GM21723 (cell line): ENCODE results near the gene ABL2.
"Not testable (repeated sequence)": the region's sequence is repeated elsewhere in the genome, so short reads cannot be mapped to it uniquely, and the experiment has no call there.

ENCODE experiments used
- ATAC-seq: cut with Tn5 transposase; IDR thresholded peaks from one replicate; pipeline ENCODE4 v1.9.1; 2021; ENCODE audit warnings: mild to moderate bottlenecking, moderate library complexity; ENCODE audit not compliant: unreplicated experiment

Gene ABL2

DNA sequence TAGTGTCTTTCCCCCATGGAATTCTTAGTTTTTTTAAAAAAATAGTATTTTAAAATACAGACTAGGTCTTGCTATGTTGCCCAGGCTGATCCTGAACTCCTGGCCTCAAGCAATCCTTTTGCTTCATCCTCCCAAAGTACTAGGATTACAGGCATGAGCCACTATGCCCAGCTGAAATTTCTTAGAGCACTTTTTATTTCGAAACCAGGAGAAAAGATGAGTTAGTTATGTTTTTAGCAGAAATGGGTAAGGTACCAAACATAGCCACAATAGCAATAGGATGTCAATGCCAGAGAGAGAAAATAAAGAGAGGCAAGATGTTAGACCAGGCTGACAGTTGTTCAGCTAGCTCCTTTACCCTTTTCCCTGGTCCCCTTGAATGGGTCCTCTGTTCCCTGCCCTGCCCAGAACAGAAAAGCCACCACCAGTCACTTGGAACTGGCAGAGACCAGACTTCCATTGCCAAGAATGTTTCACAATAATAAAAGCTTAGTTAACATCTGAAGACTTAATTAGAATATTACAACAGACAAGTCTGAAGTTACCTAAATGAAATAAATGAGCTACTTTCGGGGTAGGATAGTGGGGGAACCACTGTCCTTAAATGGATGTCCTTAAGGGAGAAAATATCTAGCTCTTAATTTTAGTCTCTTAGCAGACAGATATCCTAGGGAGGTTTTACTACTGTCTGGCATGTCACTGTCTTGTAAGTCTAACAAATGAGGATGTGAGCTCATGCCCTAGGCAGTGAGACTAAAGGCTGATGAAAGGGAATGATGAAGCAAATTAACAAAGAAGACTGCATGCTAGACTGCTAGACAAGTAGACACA, 54.3 kb downstream of the ABL2 start:
- no peak for ATAC-seq

DNA sequence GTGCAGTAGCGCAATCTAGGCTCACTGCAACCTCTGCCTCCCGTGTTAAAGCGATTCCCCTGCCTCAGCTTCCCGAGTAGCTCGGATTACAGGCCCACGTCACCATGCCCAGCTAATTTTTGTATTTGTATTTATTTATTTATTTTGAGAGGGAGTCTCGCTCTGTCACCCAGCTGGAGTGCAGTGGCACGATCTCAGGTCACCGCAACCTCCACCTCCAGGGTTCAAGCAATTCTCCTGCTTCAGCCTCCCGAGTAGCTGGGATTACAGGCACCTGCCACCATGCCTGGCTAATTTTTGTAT, 59.1 kb downstream of the ABL2 start:
- not testable (repeated sequence) for ATAC-seq

DNA sequence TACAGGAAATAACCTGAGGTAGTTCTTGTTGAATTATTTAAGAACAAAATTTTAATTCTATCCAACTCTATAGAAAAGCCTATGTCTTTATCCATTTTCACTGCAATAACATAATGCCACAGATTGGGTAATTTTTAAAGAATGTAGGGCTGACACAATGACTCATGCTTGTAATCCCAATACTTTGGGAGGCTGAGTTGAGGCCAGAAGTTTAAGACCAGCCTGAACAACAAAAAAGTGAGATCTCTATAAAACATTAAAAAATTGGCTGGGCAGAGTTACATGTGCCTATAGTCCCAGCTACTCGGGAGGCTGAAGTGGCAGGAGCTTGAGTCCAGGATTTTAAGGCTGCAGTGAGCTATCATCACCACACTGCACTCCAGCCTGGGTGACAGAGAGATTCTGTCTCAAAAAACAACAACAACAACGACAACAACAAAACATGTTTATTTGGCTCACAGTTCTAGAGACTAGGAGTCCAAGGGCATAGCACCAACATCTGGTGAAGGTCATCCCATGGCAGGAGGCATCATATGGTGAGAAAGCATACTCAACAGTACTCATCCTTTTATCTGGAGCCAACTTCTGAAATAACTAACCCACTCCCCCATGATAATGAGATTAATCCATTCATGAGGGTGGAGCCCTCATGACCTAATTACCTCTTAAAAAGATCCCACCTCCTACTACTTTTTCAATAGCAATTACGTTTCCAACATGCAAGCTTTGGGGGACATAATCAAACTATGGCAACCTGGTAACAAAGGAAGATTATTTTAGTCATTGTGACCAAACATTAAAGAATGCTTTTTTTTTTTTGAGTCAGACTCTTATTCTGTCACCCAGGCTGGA, 59.6 kb downstream of the ABL2 start:
- no peak for ATAC-seq

DNA sequence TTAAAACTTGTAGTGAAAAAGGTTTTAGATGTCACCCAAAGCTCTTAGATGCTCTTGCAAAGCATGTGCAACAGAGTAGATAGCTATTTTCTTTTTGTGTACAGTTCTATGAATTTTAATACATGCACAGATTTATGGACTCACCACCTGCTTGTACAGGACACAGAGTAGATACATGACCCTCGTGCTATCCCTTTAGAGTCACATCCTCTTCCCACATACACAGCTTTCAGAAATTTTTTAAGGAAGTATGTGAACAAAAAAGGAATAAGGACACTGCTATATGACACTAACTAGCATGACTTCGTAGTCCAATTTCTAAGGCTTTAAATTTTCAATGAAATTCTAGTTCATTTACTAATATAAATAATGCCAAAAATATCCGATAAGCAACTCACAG, 60.9 kb downstream of the ABL2 start:
- no peak for ATAC-seq

DNA sequence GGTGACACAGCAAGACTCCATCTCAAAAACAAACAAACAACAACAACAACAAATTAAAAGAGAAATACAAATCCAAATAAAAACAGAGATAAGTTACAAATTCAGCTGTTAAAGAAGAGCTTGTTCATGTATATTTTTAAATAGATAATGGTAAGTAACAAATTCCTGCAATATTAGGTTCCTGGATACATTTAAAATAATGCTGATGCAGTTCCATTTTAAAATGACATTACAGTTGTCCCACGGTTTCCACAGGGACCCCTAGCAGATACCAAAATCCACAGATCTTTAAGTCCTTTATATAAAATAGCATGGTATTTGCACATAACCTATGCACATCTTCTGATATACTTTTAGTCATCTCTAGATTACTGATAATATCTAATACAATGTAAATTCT, 61.5 kb downstream of the ABL2 start:
- no peak for ATAC-seq

DNA sequence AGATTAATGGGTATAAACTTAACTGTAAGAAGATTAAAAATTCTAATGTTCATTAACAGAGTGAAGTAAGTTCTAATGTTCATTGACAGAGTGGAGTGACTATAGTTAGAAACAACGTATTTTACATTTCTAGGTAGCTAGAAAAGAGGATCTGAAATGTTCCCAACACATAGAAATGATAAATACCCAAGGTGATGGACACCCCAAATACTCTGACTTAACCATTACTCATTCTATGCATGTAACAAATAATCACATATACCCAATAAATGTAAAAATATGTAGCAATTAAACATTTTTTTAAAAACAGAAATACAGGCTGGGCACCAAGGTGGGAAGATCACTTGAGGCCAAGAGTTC, 62.1 kb downstream of the ABL2 start:
- no peak for ATAC-seq

DNA sequence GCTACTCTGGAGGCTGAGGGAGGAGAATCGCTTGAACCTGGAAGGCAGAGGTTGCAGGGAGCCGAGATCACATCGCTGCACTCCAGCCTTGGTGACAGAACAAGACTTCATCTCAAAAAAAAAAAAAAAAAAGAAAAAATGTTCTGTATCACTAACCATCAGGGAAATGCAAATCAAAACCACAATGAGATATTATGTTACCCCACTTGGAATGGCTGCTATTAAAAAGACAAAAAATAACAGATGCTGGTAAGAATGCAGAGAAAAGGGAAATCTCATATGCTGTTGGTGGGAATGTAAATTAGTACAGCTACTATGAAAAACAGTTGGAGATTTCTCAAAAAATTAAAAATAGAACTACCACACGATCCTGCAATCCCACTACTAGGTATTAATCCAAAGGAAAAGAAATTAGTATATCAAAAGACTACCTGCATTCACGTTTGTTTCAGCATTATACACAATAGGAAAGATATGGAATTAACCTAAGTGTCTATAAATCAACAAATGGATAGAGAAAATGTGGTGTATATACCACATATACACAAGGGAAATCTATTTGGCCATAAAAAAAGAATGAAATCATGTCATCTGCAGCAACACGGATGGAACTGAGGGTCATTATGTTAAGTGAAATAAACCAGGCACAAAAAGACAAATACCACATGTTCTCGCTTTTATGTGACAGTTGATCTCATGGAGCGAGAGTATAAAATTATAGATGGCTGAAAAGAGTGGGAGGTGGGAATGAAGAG, 62.6 kb downstream of the ABL2 start:
- no peak for ATAC-seq

DNA sequence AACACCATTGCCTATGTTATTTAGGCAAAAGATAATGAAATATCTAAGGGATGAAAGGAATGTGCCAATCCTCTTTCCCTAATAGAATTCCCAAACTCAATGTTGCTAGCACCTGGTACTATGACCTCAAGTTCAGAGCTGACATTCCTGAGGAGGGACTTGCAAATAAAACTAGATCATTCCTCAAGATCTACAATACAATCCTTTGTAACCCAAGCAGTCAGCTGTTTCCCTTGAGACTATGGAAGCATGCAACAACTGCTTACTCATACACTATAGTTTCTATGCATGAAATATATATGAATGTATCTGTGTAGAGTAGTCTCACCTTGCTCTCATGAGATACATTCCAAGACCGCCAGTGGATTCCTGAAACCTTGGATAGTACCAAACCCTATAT, 65.0 kb downstream of the ABL2 start:
- no peak for ATAC-seq

DNA sequence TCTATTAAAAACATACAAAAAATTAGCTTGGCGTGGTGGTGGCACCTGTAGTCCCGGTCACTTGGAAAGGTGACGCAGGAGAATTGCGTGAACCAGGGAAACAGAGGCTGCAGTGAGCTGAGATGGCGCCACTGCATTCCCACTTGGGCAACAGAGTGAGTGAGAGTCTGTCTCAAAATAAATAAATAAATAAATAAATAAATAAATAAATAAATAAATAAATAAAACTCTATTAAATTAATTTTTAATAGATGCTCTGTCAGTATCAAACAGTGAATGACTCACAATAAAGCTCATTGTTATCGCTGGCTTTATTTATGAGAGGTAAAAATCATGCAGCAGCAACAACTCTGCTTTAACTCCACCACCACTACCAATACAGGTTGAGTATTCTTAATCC, 72.8 kb downstream of the ABL2 start:
- ATAC-seq: no peak

DNA sequence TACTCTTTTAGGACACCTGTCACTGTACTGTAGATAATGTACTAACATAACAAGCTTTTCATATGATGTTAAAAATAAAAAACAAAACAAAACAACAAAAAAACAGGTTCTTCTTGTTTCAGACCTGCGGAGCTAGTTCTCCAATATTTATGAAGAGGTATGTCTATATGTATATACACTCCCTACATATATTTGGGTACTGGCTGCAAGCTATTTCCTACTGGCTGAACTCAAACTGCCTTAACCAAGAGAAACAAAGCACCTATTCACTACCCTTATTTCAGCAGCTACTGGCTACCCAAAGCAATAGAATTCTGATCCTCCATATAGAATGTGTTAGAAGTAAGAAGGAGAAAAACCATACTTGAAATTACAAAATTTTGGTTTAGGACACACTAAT, 73.5 kb downstream of the ABL2 start:
- ATAC-seq: no peak

DNA sequence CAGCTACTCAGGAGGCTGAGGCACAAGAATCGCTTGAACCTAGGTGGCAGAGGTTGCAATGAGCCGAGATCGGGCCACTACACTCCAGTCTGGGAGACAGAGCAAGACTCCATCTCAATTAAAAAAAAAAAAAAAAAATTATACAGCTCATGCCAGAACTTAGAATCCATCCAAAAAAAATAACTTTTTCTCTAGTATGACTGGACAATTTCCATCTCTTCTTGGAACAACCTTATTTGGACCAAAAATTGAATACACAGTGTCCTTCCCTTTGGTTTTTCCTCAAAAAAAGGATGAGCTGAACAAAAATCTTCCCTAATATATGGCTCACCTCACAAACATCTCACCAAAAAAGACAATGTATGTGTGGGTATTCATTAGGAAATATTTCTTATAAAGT, 73.9 kb downstream of the ABL2 start:
- no peak for ATAC-seq

DNA sequence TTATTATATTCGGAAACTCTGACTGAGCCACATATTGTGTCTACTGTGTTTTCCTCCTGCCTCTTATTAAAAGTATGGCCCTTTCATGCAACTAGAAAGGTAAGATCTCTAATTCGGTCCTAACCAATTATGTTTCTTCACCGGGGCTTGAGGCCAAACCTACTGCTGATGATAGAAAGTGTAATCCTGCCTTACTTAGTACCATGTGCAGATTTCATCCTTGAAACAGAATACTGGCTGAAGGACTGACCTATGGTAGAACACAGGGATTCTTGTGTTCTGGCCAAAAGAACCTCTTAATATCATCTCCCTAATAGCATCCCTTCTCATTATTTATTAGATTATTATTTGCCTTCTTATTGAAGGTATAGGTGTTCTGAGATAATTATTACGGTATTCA, 75.0 kb downstream of the ABL2 start:
- ATAC-seq: no peak

DNA sequence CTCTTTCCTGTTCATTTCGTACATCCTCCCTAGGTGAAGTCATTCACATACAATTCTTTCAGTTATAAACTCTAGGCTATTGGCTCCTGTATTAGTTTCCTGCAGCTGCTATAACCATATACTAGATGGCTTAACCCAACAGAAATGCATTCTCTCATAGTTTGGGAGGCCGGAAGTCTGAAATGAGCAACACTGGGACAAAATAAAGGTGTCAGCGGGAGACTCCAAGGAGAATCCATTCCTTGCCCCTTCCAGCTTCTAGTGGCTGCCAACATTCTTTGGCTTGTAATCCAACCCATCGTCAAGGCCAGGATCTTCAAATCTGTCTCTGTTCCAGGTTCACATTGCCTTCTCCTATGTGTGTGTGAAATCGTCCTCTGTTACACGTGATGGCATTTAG, 76.3 kb downstream of the ABL2 start:
- ATAC-seq: no peak

DNA sequence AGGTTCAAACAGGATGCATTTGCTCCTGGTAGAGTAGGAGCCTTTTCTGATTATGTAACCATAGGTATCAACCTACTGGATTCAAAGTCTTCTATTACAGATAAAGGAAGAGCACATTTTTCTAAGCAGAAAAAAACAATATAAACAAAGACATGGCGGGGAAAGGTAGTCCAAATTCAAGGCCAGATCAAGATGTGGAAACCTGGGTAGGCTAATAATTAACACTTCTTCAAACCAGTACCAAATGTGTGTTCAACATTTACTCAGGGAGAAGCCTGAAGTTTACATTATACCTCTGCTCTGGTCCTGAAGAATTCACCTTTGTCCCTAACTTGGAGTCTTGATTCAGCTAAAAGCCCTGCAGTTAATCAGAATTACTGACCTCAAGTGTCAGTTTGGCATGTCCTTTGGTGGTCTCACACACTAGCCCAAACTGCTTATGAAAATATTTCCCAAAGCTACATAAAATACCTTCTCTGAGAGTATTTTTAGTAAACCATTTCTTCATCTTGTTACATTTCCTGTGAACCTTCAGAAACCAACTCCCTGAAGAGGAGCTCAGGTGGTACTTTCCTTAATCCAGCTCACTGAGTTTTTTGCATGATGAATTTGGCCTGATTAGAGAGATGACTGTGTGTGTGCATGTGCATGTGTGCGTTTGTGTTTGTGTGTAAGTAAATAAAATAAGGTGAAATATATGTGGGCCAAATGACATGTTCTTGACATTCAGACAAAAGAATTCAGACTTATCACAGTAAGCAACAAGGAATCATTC, 77.4 kb downstream of the ABL2 start:
- no peak for ATAC-seq

DNA sequence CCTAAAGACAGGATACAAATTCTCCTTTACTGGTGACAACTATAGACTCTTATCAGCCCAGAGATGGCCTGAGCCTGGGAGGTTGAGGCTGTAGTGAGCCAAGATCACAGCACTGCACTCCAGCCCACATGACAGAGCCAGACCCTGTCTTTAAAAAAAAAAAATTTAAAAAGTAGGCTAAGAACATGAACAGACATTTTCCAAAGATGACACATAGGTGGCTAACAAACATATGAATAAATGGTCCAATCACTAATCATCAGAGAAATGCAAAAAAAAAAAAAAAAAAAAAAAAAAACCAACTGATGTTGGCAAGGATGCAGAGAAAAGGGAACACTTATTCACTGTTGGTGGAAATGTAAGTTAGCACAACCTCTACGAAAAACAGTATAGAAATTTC, 82.6 kb downstream of the ABL2 start:
- no peak for ATAC-seq

DNA sequence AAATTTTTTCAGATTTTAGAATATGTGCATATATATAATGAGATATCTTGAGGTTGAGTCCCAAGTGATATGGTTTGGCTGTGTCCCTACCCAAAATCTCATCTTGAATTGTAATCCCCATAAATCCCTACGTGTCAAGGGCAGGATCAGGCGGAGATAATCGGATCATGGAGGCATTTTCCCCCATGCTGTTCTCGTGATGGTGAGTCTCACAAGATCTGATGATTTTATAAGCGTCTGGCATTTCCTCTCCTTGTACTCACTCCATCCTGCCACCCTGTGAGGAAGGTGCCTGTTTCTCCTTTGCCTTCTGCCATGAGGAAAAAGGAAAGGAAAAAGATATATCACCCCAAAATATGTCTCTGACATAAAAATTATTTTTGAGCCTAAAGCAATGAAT, 83.0 kb downstream of the ABL2 start:
- no peak for ATAC-seq

DNA sequence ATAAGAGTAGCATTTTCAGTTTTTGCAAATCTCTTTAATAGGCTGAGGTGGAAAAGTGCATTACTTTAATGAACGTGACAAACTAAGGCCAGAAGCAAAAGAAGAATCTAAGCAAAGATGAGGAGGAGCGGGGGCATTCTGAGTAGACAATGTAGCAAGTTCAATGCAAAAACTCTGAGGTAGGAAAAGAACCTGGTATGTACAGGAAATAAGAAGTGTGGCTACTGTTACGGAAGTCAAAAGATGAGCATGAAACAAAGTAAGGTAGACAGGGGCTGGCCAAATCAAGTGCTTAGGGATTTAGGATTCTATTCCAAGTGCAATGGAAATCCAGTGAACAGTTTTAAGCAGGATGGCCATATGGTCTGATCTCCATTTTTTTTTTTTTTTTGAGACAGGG, 84.0 kb downstream of the ABL2 start:
- no peak for ATAC-seq

DNA sequence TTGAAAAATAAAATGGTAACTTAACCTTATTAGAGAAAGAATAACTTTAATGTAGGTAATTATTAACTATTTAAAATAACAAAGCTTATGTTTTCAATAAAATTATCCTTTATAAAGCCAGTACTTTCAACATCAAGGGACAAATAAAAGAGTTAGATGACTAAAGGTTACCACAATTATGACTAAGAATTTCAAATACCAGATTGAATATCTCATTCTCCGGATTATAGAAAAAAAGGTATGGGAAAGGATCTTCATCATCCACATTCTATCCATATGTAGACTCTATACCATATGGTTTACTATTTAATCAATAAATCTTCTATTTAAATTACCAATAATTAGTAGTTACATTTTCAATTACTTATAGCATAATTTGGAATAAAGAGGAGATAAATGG, 84.9 kb downstream of the ABL2 start:
- no peak for ATAC-seq

DNA sequence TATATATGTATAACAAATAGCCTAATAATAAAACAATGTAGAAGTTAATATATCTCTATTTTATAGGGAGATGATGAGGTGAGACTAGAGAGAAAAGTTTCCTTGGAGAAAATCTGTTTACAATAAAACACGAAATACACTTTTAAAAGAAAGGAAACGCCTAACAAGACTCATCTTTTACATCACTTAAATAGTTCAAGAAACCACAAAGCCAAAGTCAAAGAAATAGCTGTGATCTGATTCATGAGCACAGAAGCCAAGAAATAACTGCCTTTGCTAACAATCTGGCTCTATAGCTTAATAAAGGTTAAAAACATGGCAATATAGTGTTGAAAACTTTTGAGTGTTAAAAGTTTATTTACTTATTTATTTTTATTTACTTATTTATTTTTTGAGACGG, 86.2 kb downstream of the ABL2 start:
- no peak for ATAC-seq

DNA sequence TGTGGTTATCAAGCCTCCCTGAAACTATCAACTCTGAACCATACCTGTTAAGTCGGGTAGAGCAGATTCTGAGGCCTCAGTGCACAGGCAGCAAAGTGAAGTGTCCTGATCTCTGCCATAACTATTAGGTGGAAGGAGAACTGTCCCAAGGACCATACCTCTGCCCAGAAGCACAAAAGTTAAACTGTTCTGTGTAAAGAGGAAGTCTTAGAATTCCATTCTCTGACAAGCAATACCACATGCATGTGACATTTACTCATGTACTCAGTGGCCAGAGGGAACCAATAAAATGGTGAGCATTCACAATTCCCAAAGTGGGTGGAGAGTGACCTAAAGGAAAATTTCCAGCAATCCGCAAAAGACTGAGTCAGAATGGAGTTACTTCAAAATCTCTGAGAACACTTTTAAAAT, 86.6 kb downstream of the ABL2 start:
- ATAC-seq: no peak

DNA sequence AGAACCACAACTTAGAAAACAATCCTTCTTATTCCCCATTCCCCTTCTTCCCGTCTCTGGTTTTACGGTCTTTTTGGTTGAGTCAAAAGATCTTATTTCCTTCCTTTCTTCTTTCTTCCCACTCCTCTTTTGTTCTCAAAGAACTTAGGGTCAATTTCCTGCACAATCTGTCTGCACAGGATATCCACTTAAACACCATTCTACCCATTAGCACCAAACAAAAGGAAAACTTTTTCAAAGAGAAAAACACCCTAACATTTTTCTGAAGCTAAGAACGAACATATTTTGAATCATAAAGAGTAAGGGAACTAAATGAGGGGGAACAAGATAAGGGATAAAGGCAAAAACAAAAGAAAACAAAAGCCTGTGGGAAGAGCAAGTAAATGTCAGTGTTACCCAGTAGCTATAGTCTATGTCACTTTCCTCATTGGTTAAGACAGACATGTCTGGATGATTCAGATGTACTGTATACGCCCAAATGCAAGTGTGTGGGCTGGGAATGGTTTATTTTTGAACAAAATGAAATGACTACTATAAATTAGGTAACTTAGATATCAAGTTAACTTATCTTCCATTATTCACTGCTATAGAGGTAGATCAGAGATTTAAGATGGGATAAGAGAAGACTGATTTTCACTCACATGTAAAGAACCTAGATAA, 87.8 kb downstream of the ABL2 start:
- no peak for ATAC-seq
